ENCODE data around the gene AP5Z1. TPM values are rescaled to one million over a fixed set of nuclear protein-coding genes. Genes with fewer than 3 reads are reported as not detected.
A peak's percentile ranks its signal among the peaks of the same experiment; 100 is the strongest.

Gene AP5Z1
- polyA plus RNA-seq, 5 donors = 13.8 to 29.5 (median 18.3) TPM

DNA sequence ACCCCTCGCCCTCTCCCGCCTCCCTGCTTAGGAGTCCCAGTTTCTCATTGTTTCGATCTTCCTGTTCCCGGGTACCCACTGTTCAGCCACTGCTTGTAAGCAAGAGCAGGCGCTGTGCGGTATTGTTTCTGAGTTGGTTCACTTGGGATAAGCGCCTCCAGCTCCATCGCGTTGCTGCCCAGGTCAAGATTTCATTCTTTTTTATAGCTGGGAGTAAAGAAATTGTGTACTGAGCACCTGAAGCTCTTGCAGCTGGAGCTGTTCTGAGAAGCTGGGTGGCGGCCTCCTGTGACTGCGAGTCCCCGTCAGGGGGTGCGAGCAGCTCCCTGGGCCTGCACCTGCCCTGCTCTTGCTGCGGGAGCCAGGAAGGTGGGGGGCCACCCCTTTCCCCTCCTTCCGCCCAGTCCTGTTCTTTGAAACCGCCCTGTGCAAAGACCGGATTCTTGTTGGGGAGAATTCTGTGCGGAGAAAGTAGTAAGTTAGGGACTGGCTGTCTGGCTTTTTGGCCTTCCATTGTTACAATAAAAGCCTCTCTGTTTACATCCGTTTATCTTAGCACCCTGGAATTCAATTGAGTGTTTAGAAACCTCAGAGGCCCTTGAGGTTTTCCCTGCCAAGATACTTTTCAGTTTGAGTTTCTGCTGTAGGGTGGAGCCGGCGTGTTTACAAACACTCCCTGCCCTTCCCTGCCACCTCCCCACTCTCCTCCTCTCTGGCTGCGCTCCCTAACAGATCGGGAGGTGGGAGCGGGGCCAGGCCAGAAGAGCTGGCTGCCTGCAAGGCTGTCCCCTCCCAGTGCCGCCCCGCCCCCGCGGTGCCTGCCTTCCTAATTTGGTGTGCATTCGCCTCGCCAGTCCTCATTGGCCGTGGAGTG is 30.8 kb upstream of the AP5Z1 start:
- peak; percentile 99 for DNase-seq

DNA sequence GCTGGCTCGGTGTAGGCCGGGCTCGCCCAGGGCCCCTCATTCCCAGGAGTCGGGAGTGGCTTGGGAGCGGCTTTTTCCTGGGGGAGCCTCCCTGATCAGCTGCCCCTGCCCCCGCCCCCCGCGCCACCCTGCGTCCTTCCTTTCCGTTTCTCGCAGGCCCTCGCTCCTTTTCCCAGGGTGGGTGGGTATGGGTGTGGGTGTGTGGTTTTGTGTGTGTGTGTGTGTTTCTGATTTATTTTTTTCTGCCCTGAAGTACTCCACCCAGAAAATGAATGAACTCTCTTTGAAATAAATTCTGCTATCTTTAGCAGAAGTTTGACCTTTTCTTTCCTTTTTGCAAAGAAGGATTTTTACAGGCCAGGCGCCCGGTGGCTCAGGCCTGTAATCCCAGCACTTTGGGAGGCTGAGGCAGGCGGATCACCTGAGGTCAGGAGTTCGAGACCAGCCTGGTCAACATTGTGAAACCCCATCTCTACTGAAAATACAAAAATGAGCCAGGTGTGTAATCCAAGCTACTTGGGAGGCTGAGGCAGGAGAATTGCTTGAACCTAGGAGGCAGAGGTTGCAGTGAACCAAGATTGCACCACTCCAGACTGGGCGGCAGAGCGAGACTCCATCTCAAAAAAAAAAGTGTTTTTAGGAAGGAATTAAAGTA is 30.0 kb upstream of the AP5Z1 start:
- no peak for DNase-seq

DNA sequence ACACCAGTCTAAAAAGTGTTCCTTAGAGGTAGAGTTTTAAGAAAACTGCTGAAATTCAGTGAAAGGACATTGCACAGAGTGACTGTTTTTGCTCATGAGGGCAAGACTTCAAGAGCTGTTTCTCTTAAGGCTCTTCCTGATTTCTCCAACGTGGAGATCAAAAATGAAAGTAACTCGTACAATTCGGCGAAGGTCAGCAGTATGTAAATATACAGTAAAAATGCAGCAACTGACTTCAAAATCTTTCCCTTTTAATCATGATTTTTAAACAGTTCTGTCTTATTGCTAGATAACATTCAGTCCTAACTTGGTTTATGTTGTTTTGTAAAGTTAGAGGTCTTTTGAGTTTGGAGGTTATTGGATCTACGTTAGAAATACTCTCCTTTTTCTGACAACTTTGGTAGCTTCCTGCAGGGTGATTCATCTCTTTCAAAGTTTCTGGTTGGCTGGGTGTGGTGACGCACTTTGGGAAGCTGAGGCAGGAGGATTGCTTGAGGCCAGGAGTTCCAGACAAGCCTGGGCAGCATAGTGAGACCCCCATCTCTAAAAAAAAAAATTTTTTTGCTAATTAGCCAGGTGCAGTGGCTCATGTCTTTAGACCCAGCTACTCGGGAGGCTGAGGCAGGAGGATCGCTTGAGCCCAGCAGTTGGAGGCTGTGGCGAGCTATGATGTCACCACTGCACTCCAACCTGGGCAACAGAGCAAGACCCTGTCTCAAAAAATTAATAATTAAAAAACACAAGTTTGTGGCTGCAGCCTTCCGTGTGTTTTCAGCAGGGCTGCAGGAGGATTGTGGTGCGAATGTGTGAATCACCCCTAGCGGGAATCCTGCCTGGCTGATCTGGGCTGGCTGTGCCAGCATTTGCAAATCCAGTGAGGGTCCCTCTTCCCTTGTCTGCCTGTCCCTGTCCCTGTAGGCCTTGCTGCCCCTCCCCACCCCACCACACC is 29.2 kb upstream of the AP5Z1 start:
- peak in 1 of 2 donors; percentile 56 for DNase-seq

DNA sequence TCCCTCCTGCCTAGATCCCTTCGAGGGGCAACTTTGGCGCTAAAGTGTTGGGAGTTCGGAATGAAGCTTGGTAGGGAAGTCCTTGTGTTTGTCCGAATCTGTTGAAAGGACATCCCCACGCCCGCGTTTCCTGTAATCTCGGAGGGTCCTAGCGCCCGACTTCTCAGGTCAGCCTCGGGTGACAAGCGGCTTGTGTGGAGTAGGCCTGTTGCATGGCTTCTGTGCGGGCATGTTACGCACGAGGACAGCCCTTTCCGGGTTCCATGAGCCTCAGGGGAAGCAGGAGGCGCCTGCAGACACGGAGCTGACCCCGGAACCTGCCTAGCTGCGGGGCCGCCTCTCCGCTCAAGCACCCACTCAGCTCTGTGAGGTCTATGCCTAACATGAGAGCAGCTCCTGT is 28.4 kb upstream of the AP5Z1 start:
- no peak for DNase-seq

DNA sequence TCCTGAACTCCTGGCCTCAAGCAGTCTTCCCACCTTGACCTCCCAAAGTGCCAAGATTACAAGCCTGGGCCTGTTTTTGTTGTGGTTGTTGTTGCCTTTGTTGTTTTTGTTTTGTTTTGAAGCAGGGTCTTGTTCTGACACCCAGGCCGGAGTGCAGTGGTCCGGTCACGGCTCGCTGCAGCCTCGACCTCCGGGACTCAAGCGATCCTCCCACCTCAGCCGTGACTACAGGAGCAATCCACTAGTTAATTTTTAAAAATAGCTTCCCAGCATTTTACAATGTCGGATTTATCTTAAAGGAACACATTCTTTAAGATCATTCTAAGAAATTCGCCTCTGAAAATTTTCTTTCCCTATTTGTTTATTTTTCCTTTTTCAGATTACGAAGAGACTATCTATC is 27.7 kb upstream of the AP5Z1 start:
- DNase-seq = no peak

DNA sequence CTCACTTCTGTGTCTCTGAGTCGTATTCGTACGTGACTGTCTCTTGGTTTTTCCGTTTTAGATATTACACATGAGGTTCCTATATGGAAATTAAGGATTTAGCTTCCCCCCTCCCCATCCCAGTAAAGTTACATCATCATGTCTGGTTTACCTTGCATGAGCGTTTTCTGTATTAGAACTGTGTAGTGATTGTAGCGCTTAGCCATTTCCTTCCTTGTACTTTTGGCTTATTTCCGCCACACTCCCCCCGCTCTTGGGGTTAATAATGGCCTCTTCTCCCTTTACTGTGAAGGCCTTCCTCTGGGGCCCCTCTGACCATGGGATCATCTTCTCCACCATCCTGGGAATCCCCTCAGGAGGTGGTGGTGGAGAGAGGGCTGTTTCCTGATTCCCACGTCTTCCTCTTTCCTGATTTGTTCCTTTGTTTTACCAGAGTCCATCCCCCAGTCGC is 27.2 kb upstream of the AP5Z1 start:
- DNase-seq = no peak

DNA sequence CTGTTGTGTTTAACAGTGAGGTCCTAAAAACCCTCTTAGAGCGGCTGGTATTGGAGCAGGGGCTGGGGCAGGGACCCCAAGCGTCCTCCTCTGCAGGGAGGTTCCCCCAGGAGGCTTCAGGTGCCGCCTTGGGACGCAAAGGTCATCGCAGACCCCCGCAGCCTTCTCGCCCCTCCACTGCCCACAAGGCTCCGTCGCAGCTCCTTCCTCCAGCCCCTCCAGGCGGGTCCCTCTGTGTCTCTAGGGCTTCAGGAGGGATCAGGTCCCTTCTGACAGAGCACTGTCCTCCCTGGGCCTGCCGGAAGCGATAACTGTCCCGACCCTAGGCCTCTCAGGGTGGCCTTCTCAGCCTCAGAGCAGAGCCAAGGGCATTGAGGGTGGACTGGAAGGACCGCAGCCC is 26.1 kb upstream of the AP5Z1 start:
- no peak for DNase-seq

DNA sequence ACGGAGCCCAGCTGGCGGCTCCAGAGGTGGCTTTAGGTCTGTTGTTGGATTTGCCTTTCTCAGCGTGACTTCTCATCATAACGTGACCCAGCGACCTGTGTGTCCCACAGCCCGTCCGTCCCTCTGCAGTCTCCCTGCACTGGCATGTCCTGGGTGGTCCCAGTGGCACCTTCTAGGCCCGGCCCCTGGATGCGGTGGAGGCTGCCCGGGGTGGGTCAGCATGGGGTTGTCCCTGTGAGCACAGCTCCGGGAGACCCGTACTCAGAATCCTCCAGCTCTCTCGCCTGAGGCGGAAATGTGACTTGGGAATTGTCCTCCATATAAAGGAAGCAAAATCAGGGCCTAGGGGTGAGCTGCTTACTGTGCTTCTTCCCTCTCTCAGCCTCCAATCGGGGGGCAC is 25.6 kb upstream of the AP5Z1 start:
- DNase-seq = no peak

DNA sequence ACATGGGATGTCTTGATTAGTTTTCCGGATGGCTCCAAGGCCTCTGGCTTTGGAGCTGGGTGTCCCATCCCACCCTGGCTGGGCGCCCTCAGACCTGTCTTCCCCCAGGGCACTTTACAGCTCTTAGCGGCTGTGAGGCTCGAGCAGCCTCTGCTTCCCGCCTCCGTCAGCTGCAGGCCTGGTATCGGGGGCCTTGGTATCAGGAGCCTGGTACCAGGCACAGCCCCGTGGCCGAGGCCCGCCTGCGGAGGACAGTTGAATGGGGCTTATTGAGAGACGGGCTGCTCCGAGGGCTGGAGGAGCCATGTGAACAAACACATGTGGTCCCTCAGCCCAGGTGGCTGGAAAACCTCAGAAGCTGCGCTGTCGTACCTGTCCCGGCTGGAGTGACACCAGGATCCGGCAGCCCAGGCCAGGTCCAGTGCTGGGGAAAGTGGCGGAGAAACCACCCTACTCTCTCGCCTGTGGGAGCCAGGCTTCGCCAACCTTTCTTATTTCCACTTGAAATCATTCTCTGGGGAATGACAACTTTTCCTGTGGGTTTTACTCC is 23.9 kb upstream of the AP5Z1 start:
- DNase-seq = no peak

DNA sequence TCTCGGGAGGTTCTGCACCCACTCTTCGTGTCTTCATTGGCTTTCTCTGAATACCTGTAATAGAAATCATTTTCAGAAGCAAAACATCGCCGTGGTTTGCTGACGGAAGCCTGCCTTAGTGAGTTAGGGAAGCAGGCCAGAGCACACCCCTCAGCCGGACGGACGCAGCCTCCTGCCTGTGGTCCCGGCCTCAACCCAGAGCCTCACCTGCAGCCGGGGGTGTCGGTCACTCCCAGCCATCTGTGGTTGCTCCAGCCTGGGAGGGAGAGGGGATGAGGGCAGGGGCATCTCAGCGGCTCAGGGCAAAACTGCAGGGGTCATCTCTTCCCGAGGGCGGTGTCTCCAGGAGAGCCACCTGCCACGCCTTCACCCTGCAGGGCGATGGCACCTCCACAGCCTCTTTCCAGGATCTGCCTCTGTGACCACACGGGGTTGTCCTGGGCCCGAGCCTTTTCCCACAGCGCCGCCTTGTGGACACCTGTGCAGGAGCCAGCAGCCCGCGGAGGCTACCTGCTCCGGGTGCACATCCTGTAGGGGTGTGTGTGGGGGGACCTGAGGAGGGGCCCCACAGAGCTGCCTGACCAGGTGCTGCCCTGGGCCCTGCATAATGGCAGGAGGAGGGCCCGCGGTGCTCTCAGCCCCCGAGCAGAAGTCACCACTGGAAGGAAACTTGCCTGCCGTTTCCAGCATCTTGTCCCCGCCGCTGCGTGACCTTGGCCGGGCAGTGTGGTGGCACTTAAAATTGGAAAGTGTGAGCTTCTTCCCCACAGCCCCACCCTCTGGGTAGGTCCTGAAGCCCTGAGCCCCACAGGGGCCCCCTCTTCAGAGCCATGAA is 21.6 kb upstream of the AP5Z1 start:
- DNase-seq = no peak

DNA sequence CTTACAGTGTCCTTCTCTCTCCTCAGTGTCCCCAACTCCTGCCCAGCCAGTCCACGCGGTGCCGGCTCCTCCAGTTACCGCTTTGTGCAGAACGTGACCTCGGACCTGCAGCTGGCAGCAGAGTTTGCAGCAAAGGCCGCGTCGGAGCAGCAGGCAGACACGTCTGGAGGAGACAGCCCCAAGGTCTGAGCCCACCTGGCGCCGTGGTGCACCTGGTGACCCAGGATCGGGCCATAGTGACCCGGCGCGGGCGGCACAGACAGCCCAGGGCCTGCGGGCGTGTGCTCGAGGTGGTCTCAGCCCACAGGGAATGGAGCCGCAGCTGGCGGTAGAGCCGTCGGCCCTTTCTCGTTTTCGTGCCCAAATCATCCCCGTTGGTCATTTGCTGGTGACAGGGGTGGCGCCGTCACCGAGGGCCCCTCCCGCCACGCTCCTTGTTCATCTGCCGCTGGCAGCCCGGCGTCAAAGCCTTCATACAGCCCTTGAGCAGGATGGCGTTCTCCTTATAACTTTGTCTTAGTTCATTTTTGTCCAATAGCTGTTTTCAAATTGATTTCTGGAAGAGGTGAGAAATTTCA is 20.9 kb upstream of the AP5Z1 start:
- DNase-seq = no peak

DNA sequence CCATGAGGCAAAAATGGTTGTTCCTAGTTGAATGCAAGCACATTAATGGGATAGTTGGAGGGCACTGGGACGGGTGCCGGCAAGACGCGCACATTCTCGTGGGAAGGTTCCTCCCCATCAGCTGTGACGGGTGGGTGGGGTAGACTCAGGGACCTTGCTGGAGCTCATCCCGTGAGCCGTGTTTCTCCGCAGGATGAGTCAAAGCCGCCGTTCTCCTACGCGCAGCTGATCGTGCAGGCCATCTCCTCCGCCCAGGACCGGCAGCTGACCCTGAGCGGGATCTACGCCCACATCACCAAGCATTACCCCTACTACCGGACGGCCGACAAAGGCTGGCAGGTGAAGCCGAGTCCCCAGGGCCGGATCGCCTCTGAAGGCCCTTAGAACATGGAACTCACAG is 20.4 kb upstream of the AP5Z1 start:
- no peak for DNase-seq

DNA sequence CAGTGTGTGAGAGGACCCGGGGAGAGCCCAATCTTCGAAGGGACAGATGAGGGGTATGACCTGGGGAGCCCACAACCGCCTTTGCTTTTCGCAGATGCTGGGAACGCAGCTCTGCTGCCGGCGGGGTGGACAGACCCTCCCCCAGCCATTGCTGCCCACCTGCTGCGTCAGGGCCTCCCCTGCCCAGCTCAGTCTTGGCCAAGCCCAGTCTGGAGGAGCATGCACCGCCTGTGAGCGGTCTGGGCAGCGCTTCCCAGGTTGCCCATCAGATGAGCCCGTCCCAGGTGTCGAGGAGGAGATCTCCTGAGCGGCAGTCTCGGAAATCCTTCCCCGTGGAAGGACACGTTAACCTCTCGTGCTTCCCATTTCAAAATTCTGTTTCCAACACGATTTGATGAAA is 17.3 kb upstream of the AP5Z1 start:
- no peak for DNase-seq

DNA sequence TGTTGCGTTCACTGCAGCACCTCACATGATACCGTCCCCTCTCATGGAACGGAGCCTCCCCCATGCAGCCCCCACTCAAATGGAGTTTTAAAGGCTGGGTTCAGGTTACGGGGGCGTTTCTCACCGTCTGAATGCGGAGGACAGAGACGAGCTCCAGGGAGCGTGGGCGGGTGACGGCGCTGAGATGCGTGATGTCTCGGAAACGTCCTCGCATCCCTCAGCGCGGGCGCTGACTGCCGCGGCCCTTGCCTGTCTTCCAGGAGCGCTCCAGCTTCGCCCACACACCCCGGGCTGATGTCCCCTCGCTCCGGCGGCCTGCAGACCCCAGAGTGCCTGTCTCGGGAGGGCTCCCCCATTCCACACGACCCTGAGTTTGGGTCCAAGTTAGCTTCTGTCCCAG is 16.6 kb upstream of the AP5Z1 start:
- no peak for DNase-seq

DNA sequence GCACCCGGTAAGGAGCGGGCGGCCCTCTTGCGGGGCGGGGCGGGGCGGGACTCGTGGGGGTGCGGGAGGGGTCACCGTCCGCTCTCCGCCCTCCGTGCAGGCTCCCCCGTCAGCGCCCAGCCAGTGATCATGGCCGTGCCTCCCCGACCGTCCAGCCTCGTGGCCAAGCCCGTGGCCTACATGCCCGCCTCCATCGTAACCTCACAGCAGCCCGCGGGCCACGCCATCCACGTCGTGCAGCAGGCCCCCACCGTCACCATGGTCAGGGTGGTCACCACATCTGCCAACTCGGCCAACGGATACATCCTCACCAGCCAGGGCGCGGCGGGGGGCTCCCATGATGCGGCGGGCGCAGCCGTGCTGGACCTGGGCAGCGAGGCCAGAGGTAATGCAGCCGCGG is 16.2 kb upstream of the AP5Z1 start:
- no peak for DNase-seq

DNA sequence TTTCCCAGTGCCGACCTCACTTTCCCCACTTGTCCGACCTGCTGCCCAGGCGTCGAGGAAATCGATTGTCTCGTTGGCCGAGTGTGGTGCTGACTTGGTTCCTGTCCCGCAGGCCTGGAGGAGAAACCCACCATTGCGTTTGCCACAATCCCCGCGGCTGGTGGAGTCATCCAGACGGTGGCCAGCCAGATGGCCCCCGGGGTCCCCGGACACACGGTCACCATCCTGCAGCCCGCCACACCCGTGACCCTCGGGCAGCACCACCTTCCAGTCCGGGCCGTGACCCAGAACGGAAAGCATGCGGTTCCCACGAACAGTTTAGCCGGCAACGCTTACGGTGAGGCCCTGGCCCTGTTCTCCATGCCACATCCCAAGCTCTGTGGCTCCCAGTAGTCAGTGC is 14.5 kb upstream of the AP5Z1 start:
- DNase-seq = no peak

DNA sequence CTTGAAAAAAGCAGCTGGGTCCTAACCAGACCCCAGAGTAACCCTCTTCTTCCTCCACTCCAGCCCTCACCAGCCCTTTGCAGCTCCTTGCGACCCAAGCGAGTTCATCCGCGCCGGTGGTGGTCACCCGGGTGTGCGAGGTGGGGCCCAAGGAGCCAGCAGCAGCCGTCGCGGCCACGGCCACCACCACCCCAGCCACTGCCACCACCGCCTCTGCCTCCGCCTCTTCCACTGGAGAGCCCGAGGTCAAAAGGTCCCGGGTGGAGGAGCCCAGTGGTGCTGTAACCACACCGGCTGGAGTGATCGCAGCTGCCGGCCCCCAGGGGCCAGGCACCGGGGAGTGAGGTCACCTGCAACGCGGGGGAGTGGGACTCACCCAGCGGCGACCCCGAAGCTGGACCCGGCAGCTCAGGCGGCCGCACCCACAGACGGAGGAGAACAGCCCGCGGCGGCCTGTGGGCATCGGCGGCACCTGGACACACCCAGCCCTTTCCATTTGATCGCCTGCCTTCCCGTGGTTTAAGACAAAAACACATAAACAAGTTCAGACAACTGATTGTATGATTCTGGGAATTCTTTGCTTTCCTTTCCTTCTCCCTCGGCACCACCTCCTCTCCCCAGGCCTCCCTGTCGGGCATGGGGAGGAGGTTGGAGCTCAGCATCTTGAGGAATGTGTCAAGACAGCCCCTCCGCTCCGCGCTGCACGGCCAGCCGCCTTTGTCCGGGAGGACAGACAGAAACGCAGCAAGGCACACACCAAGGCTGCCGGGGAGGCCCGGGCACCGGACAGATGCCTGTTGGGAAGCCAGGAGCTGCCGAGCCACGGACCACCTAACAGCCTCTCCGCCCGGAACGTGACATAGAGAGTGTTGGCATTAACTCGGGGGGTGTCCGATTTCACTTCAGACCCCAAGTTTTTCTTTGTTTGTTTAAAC is 13.0 kb upstream of the AP5Z1 start:
- DNase-seq = no peak

DNA sequence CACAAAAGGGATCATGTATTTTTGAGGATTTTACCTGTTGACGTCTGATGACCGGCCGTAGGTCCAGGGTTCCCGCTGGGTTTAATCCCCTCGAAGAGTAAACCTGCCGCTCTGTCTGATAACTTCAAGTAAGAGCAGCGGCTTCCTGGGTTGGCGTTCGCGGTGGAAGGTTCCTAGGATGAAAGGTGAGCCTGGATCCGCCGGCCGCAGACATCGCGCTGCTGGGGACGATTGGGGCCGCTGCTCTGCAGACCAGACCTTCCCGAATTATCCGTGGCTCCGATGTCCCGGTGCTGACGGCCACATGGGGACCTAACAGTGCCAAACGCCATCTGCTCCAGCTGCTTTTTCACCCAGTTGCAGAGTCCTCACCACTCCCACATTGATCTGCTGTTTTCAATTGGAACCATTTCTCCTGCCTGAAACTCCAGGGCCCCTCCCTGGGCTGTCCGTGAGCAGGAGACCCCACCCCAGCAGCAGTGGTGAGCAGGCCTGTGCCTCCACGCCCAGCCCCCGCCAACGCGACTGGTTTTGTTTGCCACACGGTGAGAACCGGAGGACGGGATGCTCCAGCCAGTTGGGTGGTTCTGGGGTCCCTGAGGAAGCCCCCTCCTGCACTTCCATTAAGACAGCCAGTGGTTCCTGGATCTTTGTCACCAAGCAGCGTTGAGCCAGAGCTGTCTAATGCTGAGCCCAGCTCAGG is 12.2 kb upstream of the AP5Z1 start:
- DNase-seq = no peak

DNA sequence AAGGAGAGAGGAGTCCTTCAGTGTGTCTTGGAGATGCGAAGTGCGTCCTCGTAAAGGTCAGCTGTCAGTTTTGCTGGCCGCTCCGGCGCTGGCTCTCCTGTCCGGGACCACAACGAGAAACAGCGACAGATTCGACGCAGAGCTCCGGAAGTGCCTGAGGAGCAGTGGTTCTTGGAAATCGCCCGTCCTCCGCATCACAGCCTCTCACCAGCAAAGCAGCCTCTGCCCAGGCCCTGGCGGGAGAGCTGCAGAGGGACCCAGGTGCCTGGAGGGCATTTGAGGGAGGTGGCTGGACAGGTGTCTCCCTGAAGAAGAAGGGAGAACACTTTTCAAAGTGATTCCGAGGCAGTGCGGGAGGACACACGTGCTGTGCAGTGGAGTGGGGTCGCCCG is 11.6 kb upstream of the AP5Z1 start:
- DNase-seq = no peak
